GM18502 (cell line): ENCODE measurements around the gene GANAB.

Experiments used
- ATAC-seq: cut with Tn5 transposase; IDR thresholded peaks from one replicate; pipeline ENCODE4 v1.9.1; 2021; ENCODE audit warnings: mild to moderate bottlenecking; ENCODE audit not compliant: unreplicated experiment, poor library complexity

GANAB gene

DNA sequence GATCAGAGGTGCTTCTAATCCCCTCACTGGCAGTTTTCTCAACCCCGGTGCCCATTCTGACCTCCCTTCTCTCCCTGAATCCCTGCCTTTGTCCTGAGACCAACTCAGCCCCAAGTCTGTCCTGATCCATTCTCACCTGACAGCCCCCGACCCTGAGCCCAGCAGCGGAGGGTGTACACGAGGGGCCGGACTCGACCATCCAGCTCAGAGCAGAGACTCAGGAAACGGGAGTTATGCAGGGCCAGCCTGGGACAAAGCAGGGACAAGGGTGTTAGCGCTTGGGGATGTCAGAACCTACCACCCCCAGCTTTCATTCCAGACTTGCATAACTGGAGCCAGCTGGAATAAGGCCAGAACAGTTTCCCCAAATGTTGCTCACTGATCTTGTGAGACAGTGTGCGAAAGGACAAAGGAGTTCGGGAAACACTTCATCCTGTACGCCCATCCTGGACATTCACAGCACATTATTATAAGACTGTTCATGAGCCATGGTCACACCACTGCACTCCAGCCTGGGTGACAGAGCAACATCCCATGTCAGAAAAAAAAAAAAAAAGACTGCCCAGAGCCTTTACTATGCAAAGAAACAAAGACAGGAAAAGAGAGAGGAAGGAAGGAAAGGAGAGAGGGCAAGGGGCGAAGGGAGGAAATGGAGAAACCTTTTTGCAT is 69.2 kb downstream of the GANAB start:
- no peak for ATAC-seq

DNA sequence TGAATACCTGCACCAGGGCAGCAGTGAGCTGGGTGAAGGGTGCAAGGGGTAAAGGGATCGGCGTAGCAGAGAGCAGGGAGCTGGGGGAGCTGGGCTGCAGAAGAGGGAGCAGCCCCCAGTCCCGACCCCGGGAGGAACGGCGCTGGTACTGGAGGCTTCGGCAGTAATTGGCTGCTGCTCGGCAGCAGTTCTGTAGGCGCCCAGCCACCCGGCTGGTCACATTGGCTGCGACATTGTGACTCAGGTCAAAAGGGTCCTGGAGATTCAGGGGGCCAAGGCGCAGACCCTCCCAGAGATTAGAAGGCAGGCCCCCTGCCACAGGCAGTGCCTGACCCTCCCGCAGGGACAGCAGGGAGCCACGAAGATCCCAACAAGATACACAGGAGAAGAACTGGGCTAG is 70.6 kb downstream of the GANAB start:
- no peak for ATAC-seq

DNA sequence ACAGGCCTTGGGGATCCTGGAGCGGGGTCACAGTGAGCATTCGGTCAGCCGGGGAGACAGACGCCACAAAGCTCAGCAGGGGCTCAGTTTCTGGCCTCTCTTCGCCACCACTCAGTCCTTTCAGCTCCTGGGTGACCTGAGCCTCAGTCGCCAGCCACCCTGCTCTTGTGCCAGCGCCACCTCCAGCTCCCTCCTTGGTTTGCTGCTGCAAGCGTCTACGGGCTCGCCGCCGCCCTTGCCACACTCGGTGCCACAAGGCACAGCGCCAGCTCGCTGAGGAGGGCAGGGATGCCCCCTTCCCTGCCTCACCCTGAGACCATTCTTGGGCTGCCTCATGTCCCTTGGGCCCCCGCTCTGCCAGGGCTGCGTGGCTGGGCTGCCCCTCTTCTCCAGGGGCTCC is 71.3 kb downstream of the GANAB start:
- no peak for ATAC-seq
